Uterus (tissue), 2 donors: ENCODE results near the gene PTPRN2.

Experiments
- POLR2A ChIP-seq, 2 donors: fragments of 450-650 bp; IDR thresholded peaks; one replicate each; pipeline ENCODE4 v1.6.1; 2016; ENCODE audit warnings: antibody characterized with exemption in 2 of 2, mild to moderate bottlenecking in 1 of 2, moderate library complexity in 1 of 2
- TF ChIP-seq, protein P1 (sequence below), 4 experiments: fragments of 200-600 bp in 2 of 4; fragments of 450-650 bp in 2 of 4; sonication (generic) in 2 of 4; IDR thresholded peaks; one replicate each; pipeline ENCODE4 v1.5.1; 2016 to 2019; ENCODE audit warnings: antibody characterized with exemption in 4 of 4, mild to moderate bottlenecking in 2 of 4, moderate library complexity in 1 of 4

DNA sequence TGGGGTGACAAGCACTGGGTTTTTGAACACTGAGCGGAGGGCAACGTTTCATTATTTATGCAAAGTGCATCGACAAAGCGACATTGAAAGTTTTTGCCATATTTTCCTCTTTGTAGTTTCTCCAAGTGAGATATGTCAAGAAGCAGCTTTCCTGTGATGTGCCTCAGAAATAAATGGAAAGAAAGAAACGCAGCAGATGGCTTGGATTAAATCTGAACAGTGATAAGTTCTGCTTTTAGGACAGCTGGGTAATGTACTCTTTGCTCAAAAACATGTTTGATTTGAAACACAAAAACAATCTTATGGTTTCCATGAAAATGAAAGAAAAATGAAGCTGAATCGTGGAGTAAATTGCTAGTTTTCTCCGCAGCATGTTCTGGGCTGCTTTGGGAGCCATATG, 166.3 kb downstream of the PTPRN2 start:
- TF ChIP-seq, protein P1, sequence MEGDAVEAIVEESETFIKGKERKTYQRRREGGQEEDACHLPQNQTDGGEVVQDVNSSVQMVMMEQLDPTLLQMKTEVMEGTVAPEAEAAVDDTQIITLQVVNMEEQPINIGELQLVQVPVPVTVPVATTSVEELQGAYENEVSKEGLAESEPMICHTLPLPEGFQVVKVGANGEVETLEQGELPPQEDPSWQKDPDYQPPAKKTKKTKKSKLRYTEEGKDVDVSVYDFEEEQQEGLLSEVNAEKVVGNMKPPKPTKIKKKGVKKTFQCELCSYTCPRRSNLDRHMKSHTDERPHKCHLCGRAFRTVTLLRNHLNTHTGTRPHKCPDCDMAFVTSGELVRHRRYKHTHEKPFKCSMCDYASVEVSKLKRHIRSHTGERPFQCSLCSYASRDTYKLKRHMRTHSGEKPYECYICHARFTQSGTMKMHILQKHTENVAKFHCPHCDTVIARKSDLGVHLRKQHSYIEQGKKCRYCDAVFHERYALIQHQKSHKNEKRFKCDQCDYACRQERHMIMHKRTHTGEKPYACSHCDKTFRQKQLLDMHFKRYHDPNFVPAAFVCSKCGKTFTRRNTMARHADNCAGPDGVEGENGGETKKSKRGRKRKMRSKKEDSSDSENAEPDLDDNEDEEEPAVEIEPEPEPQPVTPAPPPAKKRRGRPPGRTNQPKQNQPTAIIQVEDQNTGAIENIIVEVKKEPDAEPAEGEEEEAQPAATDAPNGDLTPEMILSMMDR (IDR thresholded peaks at IDR 0.05): no peak
- TF ChIP-seq POLR2A (IDR thresholded peaks at IDR 0.05): no peak
